NB4 (cell line): ENCODE measurements around the gene DNAH7.

ENCODE experiments used
- CTCF ChIP-seq: IDR thresholded peaks from one replicate; pipeline ENCODE4 v1.5.1; 2012; ENCODE audit warnings: low read depth, low read length
- MAX ChIP-seq: IDR thresholded peaks from 2 replicates; pipeline ENCODE4 v1.6.1; 2011; ENCODE audit warnings: low read depth, low read length
- MYC ChIP-seq: IDR thresholded peaks from 2 replicates; pipeline ENCODE4 v1.6.1; 2011; ENCODE audit warnings: low read depth, low read length
- POLR2A ChIP-seq: IDR thresholded peaks from 2 replicates; pipeline ENCODE4 v1.6.1; 2011; ENCODE audit warnings: mild to moderate bottlenecking; ENCODE audit not compliant: insufficient read length; ENCODE audit errors: extremely low read depth

- TF ChIP-seq POLR2A, result no peak
- TF ChIP-seq CTCF, result no peak
- TF ChIP-seq MAX, result no peak
- no peak for TF ChIP-seq MYC
Measured at GRCh38 chr2:195768431-195768830, 300.2 kb downstream of the DNAH7 start.
